ENCODE measurements around the gene CLCN3. TPM values are rescaled to one million over a fixed set of nuclear protein-coding genes. Genes with fewer than 3 reads are reported as not detected.
"Not testable (repeated sequence)": the region's sequence is repeated elsewhere in the genome, so short reads cannot be mapped to it uniquely, and the experiment has no call there.

Gene CLCN3
- total and polyA plus RNA-seq, 7 donors, result 7.9 to 32.3 (median 24.3) TPM

DNA sequence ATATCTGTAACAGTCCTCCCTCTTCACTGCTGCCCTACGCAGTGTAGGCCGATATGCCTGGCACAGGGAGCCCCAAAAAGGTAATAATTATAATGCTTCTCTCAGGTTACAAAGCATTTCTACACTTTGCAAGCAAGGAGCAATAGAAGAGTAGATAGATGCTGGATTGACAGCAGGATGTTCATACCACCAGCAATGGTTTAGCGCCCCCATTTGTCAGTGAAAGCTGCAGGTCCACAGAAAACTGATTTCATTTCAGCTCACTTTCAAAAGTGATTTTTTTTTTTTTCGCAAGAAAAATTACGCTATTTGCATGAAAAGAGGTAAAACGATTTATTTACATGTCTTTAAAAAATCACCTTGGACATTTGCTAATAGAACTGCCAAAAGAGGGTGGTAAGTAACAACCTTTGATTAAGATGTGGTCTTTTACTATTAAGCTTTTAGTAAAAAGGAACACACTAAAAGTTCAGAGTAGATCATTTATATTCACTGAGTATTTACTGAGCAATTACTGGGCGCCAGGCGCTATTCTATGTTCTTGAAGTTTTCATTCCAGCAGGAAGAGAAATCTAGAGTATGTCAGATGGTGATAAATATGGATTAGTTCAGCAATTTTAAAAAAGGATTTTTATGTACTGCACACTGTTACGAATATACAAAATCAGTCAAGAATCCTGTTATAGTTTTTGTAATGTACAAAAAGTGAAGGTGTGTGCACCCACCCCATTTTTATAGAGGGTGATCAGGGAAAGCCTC lies 103.0 kb downstream of the CLCN3 start:
- no peaks in the 10 kb centered on the region for H3K27me3 ChIP-seq (ENCODE audit: insufficient read depth in 3 of 3, low read length in 2 of 3)
- WGBS, 3 donors, result 88 to 90% (median 89%) methylated on average over 9 of the region's 9 CpGs
- no peak overlapping the region for H3K4me3 ChIP-seq
- TF ChIP-seq, protein P1, sequence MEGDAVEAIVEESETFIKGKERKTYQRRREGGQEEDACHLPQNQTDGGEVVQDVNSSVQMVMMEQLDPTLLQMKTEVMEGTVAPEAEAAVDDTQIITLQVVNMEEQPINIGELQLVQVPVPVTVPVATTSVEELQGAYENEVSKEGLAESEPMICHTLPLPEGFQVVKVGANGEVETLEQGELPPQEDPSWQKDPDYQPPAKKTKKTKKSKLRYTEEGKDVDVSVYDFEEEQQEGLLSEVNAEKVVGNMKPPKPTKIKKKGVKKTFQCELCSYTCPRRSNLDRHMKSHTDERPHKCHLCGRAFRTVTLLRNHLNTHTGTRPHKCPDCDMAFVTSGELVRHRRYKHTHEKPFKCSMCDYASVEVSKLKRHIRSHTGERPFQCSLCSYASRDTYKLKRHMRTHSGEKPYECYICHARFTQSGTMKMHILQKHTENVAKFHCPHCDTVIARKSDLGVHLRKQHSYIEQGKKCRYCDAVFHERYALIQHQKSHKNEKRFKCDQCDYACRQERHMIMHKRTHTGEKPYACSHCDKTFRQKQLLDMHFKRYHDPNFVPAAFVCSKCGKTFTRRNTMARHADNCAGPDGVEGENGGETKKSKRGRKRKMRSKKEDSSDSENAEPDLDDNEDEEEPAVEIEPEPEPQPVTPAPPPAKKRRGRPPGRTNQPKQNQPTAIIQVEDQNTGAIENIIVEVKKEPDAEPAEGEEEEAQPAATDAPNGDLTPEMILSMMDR (IDR thresholded peaks at IDR 0.05), result no peak
- no peaks in the 10 kb centered on the region for H3K9me3 ChIP-seq
- no peak overlapping the region for H3K27ac ChIP-seq
- H3K4me1 ChIP-seq, result no peaks in the 10 kb centered on the region
- no peak for DNase-seq
- H3K36me3 ChIP-seq (ENCODE audit: insufficient read depth in 1 of 2, low read depth in 1 of 2), result peaks cover 5 to 49% of the 10 kb centered on the region in 2 donors
- intact Hi-C loops (cut with DNase I), result loop anchor here (5.0 kb wide), 2 partner anchors 106 to 111 kb away; partner anchors contain the start of gene NEK1 (in 1 of the 2)
- ATAC-seq, result peak in 1 of 4 donors; percentile 47

DNA sequence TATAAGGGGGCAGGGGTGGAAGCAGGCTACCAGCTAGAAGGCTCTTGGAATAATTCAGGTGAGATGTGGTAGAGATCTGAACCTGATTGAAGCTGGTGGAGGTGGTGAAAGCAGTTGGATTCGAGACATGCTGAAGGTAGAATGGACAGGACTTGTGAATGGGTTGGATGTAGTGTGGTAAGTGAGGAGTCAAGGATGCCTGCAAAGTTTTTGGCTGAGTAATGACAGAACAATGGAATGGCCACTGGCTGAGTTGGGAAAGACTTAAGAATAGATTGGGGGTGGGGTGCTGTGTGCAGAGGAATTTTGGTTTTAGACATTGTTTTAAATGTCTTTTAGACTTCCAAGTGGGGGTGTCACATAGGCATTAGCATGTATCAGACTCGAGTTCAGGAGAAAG lies 103.9 kb downstream of the CLCN3 start:
- 86 to 93% (median 93%) methylated on average over 2 of the region's 2 CpGs for WGBS, 3 donors
- H3K36me3 ChIP-seq (ENCODE audit: insufficient read depth in 1 of 2, low read depth in 1 of 2), result peaks cover 8 to 52% of the 10 kb centered on the region in 2 donors
- intact Hi-C loops (cut with DNase I), result loop anchor here (5.0 kb wide), 2 partner anchors 107 to 112 kb away; partner anchors contain the start of gene NEK1 (in 1 of the 2)

DNA sequence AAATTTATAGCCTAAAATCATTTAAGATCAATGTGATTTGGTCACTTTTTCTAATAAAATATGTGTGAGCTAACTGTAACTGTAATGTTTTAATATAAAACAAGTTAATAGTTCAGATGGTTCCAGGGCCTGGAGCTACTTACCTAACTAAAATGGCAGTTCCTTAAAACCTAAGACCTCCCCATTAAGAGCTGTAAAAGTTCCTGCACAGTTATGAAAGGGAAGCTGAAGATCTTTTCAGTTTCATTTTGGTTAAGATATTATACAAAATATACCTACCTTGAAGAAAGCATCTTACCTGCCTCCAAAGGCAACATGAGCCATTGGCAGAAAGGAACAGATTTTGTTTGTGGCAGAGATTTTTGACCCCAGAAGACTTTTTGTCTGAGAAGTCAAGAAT lies 107.2 kb downstream of the CLCN3 start:
- Histone ChIP-seq H3K9me3 (no peaks in the 10 kb centered on the region), H3K27me3 (ENCODE audit: insufficient read depth in 3 of 3, low read length in 2 of 3) (no peaks in the 10 kb centered on the region), H3K4me1 (no peaks in the 10 kb centered on the region), H3K4me3 (no peak overlapping the region), H3K36me3 (ENCODE audit: insufficient read depth in 1 of 2, low read depth in 1 of 2) (peaks cover 3 to 54% of the 10 kb centered on the region in 2 donors), H3K27ac (no peak overlapping the region)
- intact Hi-C loops (cut with DNase I), result no loop called here
- ATAC-seq (no peak), DNase-seq (no peak)
- TF ChIP-seq, protein P1 (IDR thresholded peaks at IDR 0.05), result no peak

More for the DNA sequence above, 103.9 kb downstream of the CLCN3 start:
- Histone ChIP-seq H3K9me3 (no peaks in the 10 kb centered on the region), H3K27ac (no peak overlapping the region), H3K27me3 (ENCODE audit: insufficient read depth in 3 of 3, low read length in 2 of 3) (no peaks in the 10 kb centered on the region), H3K4me3 (no peak overlapping the region), H3K4me1 (no peaks in the 10 kb centered on the region)
- no peak for DNase-seq
- ATAC-seq, result peak in 1 of 4 donors; percentile 20
- TF ChIP-seq, protein P1 (IDR thresholded peaks at IDR 0.05), result no peak

DNA sequence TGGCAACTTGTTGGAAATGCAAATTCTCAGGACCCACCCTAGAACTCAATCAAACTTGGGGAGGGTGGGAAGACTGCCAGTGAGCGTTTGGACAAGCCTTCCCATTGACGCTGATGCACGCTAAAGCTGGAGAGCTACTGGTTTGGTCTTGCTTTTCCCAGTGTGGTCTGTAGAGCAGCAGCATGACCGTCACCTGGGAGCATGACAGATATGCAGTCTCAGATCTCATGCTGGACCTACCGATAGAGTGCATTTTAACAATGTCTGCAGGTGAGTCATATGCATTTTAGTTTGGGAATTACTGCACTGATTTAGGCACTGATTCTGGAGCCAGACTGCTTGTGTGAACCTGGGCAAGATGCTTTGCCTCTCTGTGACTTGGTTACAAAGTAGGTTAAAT lies 110.2 kb downstream of the CLCN3 start:
- WGBS, 3 donors, result 89 to 96% (median 93%) methylated on average over 5 of the region's 5 CpGs
- DNase-seq, result no peak
- Histone ChIP-seq H3K27me3 (ENCODE audit: insufficient read depth in 3 of 3, low read length in 2 of 3) (no peaks in the 10 kb centered on the region), H3K36me3 (ENCODE audit: insufficient read depth in 1 of 2, low read depth in 1 of 2) (peaks cover 3 to 53% of the 10 kb centered on the region in 2 donors), H3K27ac (no peak overlapping the region), H3K4me3 (no peak overlapping the region), H3K9me3 (no peaks in the 10 kb centered on the region), H3K4me1 (no peaks in the 10 kb centered on the region)
- TF ChIP-seq, protein P1 (IDR thresholded peaks at IDR 0.05), result no peak
- no peak for ATAC-seq
- intact Hi-C loops (cut with DNase I), result no loop called here

DNA sequence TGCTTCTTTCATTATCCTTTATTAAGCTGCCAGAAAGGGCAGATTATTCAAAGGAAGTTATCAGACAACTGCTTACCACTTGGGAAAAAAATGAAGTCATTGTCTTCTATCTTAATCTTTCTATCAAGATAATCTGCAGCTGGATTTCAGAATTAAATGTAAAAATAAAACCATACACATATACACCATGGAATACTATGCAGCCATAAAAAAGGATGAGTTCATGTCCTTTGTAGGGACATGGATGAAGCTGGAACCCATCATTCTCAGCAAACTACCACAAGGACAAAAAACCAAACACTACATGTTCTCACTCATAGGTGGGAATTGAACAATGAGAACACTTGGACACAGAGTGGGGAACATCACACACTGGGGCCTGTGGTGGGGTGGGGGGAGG lies 118.2 kb downstream of the CLCN3 start:
- H3K4me3 ChIP-seq; DNase-seq; H3K27ac ChIP-seq; intact Hi-C loops (cut with DNase I); H3K27me3 ChIP-seq (ENCODE audit: insufficient read depth in 3 of 3, low read length in 2 of 3); ATAC-seq; H3K9me3 ChIP-seq; H3K4me1 ChIP-seq: not testable (repeated sequence)
- peaks cover 3 to 64% of the 10 kb centered on the region in 2 donors for H3K36me3 ChIP-seq (ENCODE audit: insufficient read depth in 1 of 2, low read depth in 1 of 2)

All from psoas muscle (tissue), 8 donors.